Esophagus squamous epithelium (tissue), 4 donors: Measurements from ENCODE around the gene BBS9.

Source experiments
- POLR2A ChIP-seq, 4 donors: fragments of 450-650 bp; IDR thresholded peaks; one replicate each; pipeline ENCODE4 v1.6.1; 2017; ENCODE audit warnings: antibody characterized with exemption in 4 of 4, mild to moderate bottlenecking in 4 of 4, moderate library complexity in 3 of 4
- TF ChIP-seq, protein P1 (sequence below), 6 experiments: fragments of 450-650 bp in 4 of 6; fragments of 200-600 bp in 2 of 6; sonication (generic) in 2 of 6; IDR thresholded peaks; one replicate each; pipeline ENCODE4 v1.5.1; 2016 to 2019; ENCODE audit warnings: antibody characterized with exemption in 6 of 6, mild to moderate bottlenecking in 4 of 6, moderate library complexity in 4 of 6

DNA sequence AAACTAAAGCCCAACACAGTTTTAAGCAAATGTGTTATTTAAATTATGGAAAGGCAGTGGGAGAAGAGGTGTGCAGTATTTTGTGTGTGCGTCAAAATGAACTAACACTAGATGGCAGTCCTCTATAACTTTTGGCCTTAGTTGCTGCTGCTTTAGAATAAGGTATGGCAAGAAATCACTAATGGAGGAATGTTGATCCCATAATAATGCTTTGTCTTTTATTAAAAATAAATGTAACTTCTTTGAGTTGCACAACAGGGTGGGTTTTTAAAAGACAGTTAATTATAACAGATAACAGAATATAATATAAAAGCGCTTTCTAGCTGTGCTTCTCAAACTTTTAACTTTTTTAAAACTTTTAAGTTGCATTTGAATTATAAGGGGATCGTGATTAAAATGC is 56.4 kb downstream of the BBS9 start:
- TF ChIP-seq, protein P1, sequence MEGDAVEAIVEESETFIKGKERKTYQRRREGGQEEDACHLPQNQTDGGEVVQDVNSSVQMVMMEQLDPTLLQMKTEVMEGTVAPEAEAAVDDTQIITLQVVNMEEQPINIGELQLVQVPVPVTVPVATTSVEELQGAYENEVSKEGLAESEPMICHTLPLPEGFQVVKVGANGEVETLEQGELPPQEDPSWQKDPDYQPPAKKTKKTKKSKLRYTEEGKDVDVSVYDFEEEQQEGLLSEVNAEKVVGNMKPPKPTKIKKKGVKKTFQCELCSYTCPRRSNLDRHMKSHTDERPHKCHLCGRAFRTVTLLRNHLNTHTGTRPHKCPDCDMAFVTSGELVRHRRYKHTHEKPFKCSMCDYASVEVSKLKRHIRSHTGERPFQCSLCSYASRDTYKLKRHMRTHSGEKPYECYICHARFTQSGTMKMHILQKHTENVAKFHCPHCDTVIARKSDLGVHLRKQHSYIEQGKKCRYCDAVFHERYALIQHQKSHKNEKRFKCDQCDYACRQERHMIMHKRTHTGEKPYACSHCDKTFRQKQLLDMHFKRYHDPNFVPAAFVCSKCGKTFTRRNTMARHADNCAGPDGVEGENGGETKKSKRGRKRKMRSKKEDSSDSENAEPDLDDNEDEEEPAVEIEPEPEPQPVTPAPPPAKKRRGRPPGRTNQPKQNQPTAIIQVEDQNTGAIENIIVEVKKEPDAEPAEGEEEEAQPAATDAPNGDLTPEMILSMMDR (IDR thresholded peaks at IDR 0.05), result peak; percentile 31 to 65 (median 42)
- TF ChIP-seq POLR2A (IDR thresholded peaks at IDR 0.05), result no peak
